H1 (cell line): ENCODE measurements around the gene GBA2. TPM values are rescaled to one million over a fixed set of nuclear protein-coding genes. Genes with fewer than 3 reads are reported as not detected.

Source experiments
- CTCF ChIA-PET: fragments of 300-600 bp; sonication (Branson Sonifier 250); formaldehyde crosslinking; loops from one replicate; lab custom pipeline; 2021; ENCODE audit not compliant: partially characterized antibody; lab: Charles Lee
- POLR2A ChIA-PET: fragments of 300-600 bp; sonication (Branson Sonifier 250); formaldehyde crosslinking; loops from one replicate; lab custom pipeline; 2021; ENCODE audit warnings: inconsistent platforms; ENCODE audit not compliant: partially characterized antibody; lab: Charles Lee
- DNase-seq, 2 experiments: peaks; one replicate each; pipeline versions ENCODE4 v3.0.0 to v3.0.0-alpha.2; 2010 to 2022; ENCODE audit warnings: low spot score in 2 of 2, low read depth in 1 of 2, mixed read lengths in 1 of 2
- FAIRE-seq: peaks from 2 replicates; lab custom pipeline; 2011; peaks lifted over from hg19 to GRCh38; lab: Jason Lieb, UNC
- H2AFZ ChIP-seq: 2 replicates; pipeline ENCODE4 v1.8.1; 2012; ENCODE audit warnings: low read length, inconsistent platforms
- H2AK5ac ChIP-seq: 2 replicates; pipeline ENCODE4 v1.6.1; 2013; ENCODE audit warnings: low read depth, low read length
- H2BK120ac ChIP-seq: replicated peaks from 2 replicates; pipeline ENCODE3; 2013; ENCODE audit warnings: low read depth, low read length, inconsistent platforms
- H2BK12ac ChIP-seq: 2 replicates; pipeline ENCODE4 v1.6.1; 2013; ENCODE audit warnings: low read depth, low read length
- H2BK15ac ChIP-seq: 2 replicates; pipeline ENCODE4 v1.6.1; 2013; ENCODE audit warnings: low read length
- H2BK20ac ChIP-seq: 2 replicates; pipeline ENCODE4 v1.6.1; 2013; ENCODE audit warnings: low read length
- H2BK5ac ChIP-seq: 2 replicates; pipeline ENCODE4 v1.6.1; 2013; ENCODE audit warnings: low read depth, low read length
- H3K14ac ChIP-seq: 2 replicates; pipeline ENCODE4 v1.6.1; 2013; ENCODE audit warnings: inconsistent platforms; ENCODE audit not compliant: insufficient read length
- H3K18ac ChIP-seq: 2 replicates; pipeline ENCODE4 v1.6.1; 2013; ENCODE audit warnings: low read length; ENCODE audit errors: extremely low read depth
- H3K23ac ChIP-seq: 2 replicates; pipeline ENCODE4 v1.6.1; 2013; ENCODE audit warnings: inconsistent platforms; ENCODE audit not compliant: insufficient read length
- H3K23me2 ChIP-seq: 2 replicates; pipeline ENCODE4 v1.6.1; 2013; ENCODE audit warnings: low read depth, low read length
- H3K27ac ChIP-seq: 2 replicates; pipeline ENCODE4 v1.6.1; 2011; ENCODE audit warnings: low read depth, low read length, inconsistent platforms
- H3K27me3 ChIP-seq, 4 experiments: replicated peaks in 1 of 4; 1 replicate in 1 of 4; 2 replicates in 3 of 4; pipeline versions ENCODE4 v1.6.1 to v1.8.1; 2011 to 2013; ENCODE audit warnings: low read length in 3 of 4, mild to moderate bottlenecking in 3 of 4, inconsistent platforms in 2 of 4, mixed read lengths in 2 of 4, moderate library complexity in 1 of 4; ENCODE audit not compliant: control insufficient read depth in 3 of 4, insufficient read depth in 3 of 4; ENCODE audit errors: extremely low read depth in 1 of 4
- H3K36me3 ChIP-seq, 4 experiments: 2 replicates each; pipeline versions ENCODE4 v1.6.1 to v1.8.1; 2011 to 2013; ENCODE audit warnings: mild to moderate bottlenecking in 4 of 4, low read length in 3 of 4, moderate library complexity in 2 of 4, control low read depth in 1 of 4, inconsistent platforms in 1 of 4; ENCODE audit not compliant: insufficient read depth in 4 of 4, control insufficient read depth in 2 of 4
- H3K4ac ChIP-seq: replicated peaks from 2 replicates; pipeline ENCODE3; 2013; ENCODE audit warnings: low read length, low read depth, mixed read lengths, inconsistent platforms; ENCODE audit not compliant: insufficient read length
- H3K4me1 ChIP-seq, 4 experiments: replicated peaks in 1 of 4; 1 replicate in 1 of 4; 2 replicates in 3 of 4; pipeline versions ENCODE4 v1.6.1 to v1.8.1; 2011 to 2013; ENCODE audit warnings: low read length in 3 of 4, inconsistent platforms in 2 of 4, mixed read lengths in 1 of 4; ENCODE audit not compliant: insufficient read depth in 4 of 4, control insufficient read depth in 3 of 4
- H3K4me2 ChIP-seq, 2 experiments: 2 replicates each; pipeline versions ENCODE4 v1.6.1 to v1.8.1; 2011 to 2013; ENCODE audit warnings: low read depth in 2 of 2, low read length in 2 of 2, control low read depth in 1 of 2, inconsistent platforms in 1 of 2, mild to moderate bottlenecking in 1 of 2; ENCODE audit not compliant: insufficient read depth in 1 of 2
- H3K4me3 ChIP-seq, 4 experiments: fragments of 200-600, 300-600 bp in 1 of 4; sonication (generic), shearing (Covaris generic), sonication (Bioruptor Twin) in 1 of 4; 2 replicates each; pipeline versions ENCODE4 v1.5.1 to v1.8.1; 2011 to 2016; ENCODE audit warnings: low read length in 4 of 4, low read depth in 3 of 4, control low read depth in 2 of 4, inconsistent platforms in 2 of 4, mild to moderate bottlenecking in 2 of 4, mixed read lengths in 1 of 4, moderate library complexity in 1 of 4; ENCODE audit not compliant: insufficient read depth in 2 of 4; ENCODE audit errors: extremely low read depth in 1 of 4
- H3K56ac ChIP-seq: replicated peaks from 2 replicates; pipeline ENCODE3; 2013; ENCODE audit warnings: low read depth, mild to moderate bottlenecking, mixed read lengths, low read length, inconsistent platforms; ENCODE audit not compliant: insufficient read length
- H3K79me1 ChIP-seq: 2 replicates; pipeline ENCODE4 v1.6.1; 2013; ENCODE audit warnings: low read depth, low read length, control low read depth
- H3K79me2 ChIP-seq, 2 experiments: 2 replicates each; pipeline versions ENCODE4 v1.6.1 to v1.8.1; 2012 to 2013; ENCODE audit warnings: low read length in 2 of 2, mild to moderate bottlenecking in 2 of 2, inconsistent platforms in 1 of 2; ENCODE audit not compliant: insufficient read depth in 2 of 2, control insufficient read depth in 1 of 2
- H3K9ac ChIP-seq, 4 experiments: replicated peaks in 1 of 4; 1 replicate in 1 of 4; 2 replicates in 3 of 4; pipeline versions ENCODE4 v1.6.1 to v1.8.1; 2011 to 2013; ENCODE audit warnings: low read depth in 3 of 4, low read length in 3 of 4, control low read depth in 2 of 4, mild to moderate bottlenecking in 2 of 4, moderate library complexity in 2 of 4, inconsistent platforms in 1 of 4; ENCODE audit errors: extremely low read depth in 1 of 4
- H3K9me3 ChIP-seq, 2 experiments: 2 replicates each; pipeline versions ENCODE4 v1.6.1 to v1.8.1; 2012 to 2013; ENCODE audit warnings: mild to moderate bottlenecking in 2 of 2, moderate library complexity in 2 of 2, control low read depth in 1 of 2, inconsistent platforms in 1 of 2, low read depth in 1 of 2, low read length in 1 of 2, mixed read lengths in 1 of 2; ENCODE audit not compliant: insufficient read depth in 2 of 2
- H4K20me1 ChIP-seq, 2 experiments: replicated peaks in 1 of 2; 2 replicates each; pipeline versions ENCODE3 to v1.8.1; 2011 to 2013; ENCODE audit warnings: inconsistent platforms in 2 of 2, low read length in 2 of 2, mild to moderate bottlenecking in 1 of 2; ENCODE audit not compliant: insufficient read depth in 2 of 2, control insufficient read depth in 1 of 2
- H4K5ac ChIP-seq: 2 replicates; pipeline ENCODE4 v1.6.1; 2013; ENCODE audit warnings: low read length, low read depth, mixed read lengths, inconsistent platforms; ENCODE audit not compliant: insufficient read length
- H4K8ac ChIP-seq: 2 replicates; pipeline ENCODE4 v1.8.0; 2013; ENCODE audit warnings: mild to moderate bottlenecking, moderate library complexity, low read length, inconsistent platforms; ENCODE audit not compliant: insufficient read depth; ENCODE audit errors: extremely low read depth
- H4K91ac ChIP-seq: replicated peaks from 2 replicates; pipeline ENCODE3; 2013; ENCODE audit warnings: low read length, mixed read lengths, inconsistent platforms; ENCODE audit not compliant: insufficient read length
- KDM1A ChIP-seq: fragments of 200-600, 300-600 bp; sonication (generic); IDR thresholded peaks from 2 replicates; pipeline ENCODE4 v1.7.1; 2016; ENCODE audit warnings: mild to moderate bottlenecking, low read length, borderline replicate concordance
- POLR2A ChIP-seq, 2 experiments: IDR thresholded peaks; 1 replicate in 1 of 2; 2 replicates in 1 of 2; pipeline ENCODE4 v1.6.1; 2011; ENCODE audit warnings: low read depth in 2 of 2, low read length in 2 of 2, mild to moderate bottlenecking in 2 of 2; ENCODE audit errors: control extremely low read depth in 1 of 2
- WGBS, 2 experiments: shearing (Covaris generic) in 1 of 2; methylation state at CpG; one replicate each; pipeline versions ENCODE4 v1.1.6 to v1.1.7; 2013 to 2015; ENCODE audit warnings: low lambda C conversion rate in 2 of 2, mixed read lengths in 2 of 2, inconsistent platforms in 1 of 2, low coverage in 1 of 2, missing lambda C conversion rate in 1 of 2; ENCODE audit not compliant: insufficient replicate concordance in 2 of 2, insufficient coverage in 1 of 2, insufficient read length in 1 of 2; ENCODE audit errors: extremely low coverage in 1 of 2, missing lambda C conversion rate in 1 of 2; 5-methylcytosine and 5-hydroxymethylcytosine counted together
- polyA plus RNA-seq, 7 experiments: library from polyadenylated mRNA; depleted of rRNA in 3 of 7; stranded (reverse) in 5 of 7; unstranded in 2 of 7; fragments of >200 nt in 5 of 7; fragments of 200-250 nt in 2 of 7; gene quantifications; 1 replicate in 5 of 7; 2 replicates in 1 of 7; 4 replicates in 1 of 7; pipeline versions ENCODE4 v1.2.1 to v1.2.3, GENCODE V29; 2011 to 2013; ENCODE audit warnings: missing spikeins in 2 of 7, mixed read lengths in 2 of 7
- total RNA-seq: library from RNA; stranded (reverse); fragmentation: NEBNext Ultra II Directional; extraction: Animal tissue kit (Norgen Biotek cat#: 25700); gene quantifications from 2 replicates; pipeline ENCODE4 v1.2.1, GENCODE V29; 2021

The GBA2 gene
- total and polyA plus RNA-seq, 2 of the 8 experiments (the other 6 are each of a cell fraction or from before 2014, with no cell fraction given), result 64.2 to 71.9 TPM

GRCh38 chr9:35741740-35742139, 7.3 kb downstream of the GBA2 start:
- Histone ChIP-seq H4K91ac (no peak overlapping the region), H2BK12ac (no peak overlapping the region), H3K56ac (no peak overlapping the region), H3K27me3 (no peaks in the 10 kb centered on the region), H3K36me3 (peaks cover 34 to 77% (median 65%) of the 10 kb centered on the region in 4 experiments), H3K14ac (no peak overlapping the region), H4K20me1 (peaks cover 6 to 27% of the 10 kb centered on the region in 2 experiments), H2BK120ac (no peak overlapping the region), H3K9ac (no peak overlapping the region), H3K27ac (no peak overlapping the region), H3K79me2 (peaks cover 3 to 19% of the 10 kb centered on the region in 2 experiments), H3K18ac (no peak overlapping the region), H2AK5ac (no peak overlapping the region), H2BK5ac (no peak overlapping the region), H3K23ac (no peak overlapping the region), H4K5ac (no peak overlapping the region), H3K4me1 (no peaks in the 10 kb centered on the region), H2AFZ (no peak overlapping the region), H3K4ac (no peak overlapping the region), H3K79me1 (peaks cover 5% of the 10 kb centered on the region; the same call in 1 of the 2 replicates), H4K8ac (no peak overlapping the region), H3K9me3 (no peaks in the 10 kb centered on the region; a peak in 1 of 4 replicates), H2BK20ac (no peak overlapping the region), H3K4me3 (no peak overlapping the region), H3K4me2 (no peak overlapping the region), H3K23me2 (no peaks in the 10 kb centered on the region; the same call in 1 of the 2 replicates), H2BK15ac (no peak overlapping the region)
- POLR2A ChIA-PET, result interaction anchor here (0.5 to 4.8 kb wide), 8 partner anchors 6 to 102 kb away, joined by 3 to 35 read pairs (median 4); partner anchors contain the start of genes CREB3, GBA2, HINT2 and RGP1
- FAIRE-seq, result no peak
- TF ChIP-seq POLR2A (IDR thresholded peaks at IDR 0.05; ENCODE audit: control extremely low read depth in 1 of 2, low read depth in 2 of 2, low read length in 2 of 2), result 0 out of 3 replicates have a peak, but pooled peaks of 1 of the 2 experiments have one; percentile 19
- TF ChIP-seq KDM1A, result no peak
- CTCF ChIA-PET, result interaction anchor here (1.0 to 6.0 kb wide), 4 partner anchors 12 to 36 kb away, joined by 3 to 49 read pairs (median 3); partner anchors contain the start of genes CREB3, MSMP and TLN1
- 95% methylated on average over 7 of the region's 7 CpGs; no CpG with 5 or more reads in 1 of the 2 experiments for WGBS, 2 experiments
- no peak for DNase-seq
